NCI-H345 (cell line): ENCODE measurements around the gene TMEM120B.
A peak's percentile ranks its signal among the peaks of the same experiment; 100 is the strongest.
"Not testable (repeated sequence)": the region's sequence is repeated elsewhere in the genome, so short reads cannot be mapped to it uniquely, and the experiment has no call there.

ENCODE experiments used
- DNase-seq: peaks from one replicate; lab custom pipeline; 2025; lab: John Stamatoyannopoulos, UW

The TMEM120B gene

DNA sequence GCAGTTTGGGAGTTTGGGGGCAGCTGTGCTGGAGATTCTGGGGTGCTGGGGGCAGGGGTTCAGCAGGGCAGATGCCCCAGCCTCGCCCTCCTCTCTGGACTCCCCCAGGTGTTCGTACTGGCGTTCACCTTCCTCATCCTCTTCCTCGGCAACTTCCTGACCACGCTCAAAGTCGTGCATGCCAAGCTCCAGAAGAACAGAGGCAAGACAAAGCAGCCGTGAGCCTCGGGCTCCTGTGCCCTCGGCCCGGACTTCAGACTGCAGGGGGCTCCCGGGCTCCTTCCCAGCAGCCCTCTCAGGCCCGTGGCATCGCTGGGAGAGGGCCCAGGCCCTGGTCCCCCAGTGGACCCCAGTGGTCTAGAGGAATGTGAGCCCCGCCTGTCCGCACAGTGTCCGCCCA, 62.9 kb downstream of the TMEM120B start:
- no peak for DNase-seq

DNA sequence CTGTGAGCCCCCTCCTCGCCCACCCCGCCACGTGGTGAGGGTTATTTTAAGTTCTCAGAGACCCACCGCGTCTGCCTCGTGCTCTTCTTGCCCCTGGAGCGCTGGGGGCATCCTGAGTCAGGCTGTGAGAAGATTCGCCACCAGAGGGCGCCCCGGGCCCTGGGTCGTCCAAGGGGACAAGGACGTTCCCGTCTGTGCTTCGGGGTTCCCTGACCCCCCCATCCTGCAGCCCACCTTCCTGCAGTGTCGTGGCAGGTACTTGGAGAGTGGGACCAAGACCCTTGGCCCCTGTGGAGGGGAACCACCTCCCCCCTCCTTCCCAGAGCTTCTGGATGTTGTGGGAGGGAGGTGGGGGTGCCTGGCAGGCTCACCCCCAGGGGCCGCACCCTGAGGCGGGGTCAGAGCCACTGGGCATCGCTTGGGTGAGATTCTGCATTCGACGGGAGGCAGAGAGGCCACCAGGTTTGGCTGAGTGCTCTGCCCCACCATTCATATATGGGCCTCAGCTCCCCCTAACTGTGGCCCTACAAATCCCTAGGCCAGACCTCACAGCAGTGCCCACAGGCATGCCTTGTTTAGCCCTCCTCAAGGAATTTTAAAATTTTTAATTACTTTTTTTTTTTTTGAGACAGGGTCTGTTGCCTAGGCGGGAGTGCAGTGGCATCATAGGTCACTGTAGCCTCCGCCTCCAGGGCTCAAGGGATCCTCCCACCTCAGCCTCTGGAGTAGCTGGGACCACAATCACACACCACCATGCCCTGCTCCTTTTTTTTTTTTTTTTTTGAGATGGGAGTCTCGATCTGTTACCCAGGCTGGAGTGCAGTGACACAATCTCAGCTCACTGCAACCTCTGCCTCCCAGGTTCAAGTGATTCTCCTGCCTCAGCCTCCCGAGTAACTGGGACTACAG, 63.9 kb downstream of the TMEM120B start:
- peak; percentile 62 for DNase-seq

DNA sequence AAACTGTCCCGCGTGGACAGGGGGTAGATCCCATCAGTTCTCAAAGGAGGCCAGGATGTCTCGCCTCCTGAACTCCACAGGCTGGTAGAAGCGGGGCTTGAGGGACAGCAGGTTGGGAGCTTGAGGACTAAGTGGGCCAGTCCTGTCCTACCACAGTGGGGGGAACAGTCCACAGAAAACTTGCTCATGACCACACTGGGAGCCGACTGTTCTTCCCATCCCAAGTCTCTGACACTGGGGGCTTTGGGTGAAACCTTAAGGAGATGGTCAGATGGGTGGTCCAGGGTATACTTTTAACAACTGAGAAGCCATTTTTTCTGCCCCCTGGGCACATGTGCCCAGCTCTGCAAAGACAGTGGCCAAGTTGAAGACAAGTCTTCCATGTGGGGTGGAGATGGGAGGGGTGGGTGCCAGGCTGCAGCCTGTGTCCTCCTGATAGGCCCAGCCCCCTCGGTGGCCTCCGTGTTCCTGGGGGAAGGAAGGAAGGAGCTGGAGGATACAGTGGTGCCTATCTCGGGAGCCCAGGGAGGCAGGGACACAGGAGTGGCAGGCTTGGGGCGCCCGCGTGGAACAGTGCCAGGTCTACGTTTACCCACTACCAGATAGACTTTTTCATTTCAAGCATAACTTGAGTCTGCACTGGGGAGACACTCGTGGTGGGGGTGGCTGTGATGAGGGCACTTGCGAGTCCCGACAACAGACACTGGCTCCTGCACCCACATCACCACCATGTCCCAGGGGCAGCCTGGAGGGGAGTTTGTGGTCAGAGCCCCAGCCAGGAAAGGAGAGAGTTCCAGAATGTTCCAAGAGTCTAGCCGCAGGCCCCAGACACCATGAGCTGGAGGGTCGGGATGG, 66.2 kb downstream of the TMEM120B start:
- no peak for DNase-seq

DNA sequence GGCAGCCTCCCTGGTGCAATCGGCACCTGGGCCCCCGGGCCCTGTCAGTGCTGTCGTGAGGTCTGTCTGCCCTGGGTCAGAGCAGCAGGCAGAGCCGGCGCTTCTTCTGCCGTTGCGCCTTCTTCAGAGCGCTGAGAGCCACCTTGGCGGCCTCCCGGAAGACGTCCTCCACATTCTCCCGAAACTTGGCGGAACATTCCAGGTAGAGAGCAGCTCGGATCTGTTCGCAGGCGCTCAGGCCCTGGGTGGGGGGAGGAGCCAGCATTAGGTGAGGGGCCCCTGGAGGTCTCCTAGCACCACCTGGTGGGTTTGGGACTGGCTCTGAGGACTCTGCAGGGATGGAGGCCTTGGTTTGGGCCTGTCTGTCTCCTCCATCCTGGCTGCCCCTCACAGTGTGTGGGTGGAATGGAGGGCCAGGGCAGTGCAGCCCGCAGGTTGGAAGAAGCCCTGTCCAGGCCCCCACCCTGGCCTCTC, 66.9 kb downstream of the TMEM120B start:
- DNase-seq = no peak

DNA sequence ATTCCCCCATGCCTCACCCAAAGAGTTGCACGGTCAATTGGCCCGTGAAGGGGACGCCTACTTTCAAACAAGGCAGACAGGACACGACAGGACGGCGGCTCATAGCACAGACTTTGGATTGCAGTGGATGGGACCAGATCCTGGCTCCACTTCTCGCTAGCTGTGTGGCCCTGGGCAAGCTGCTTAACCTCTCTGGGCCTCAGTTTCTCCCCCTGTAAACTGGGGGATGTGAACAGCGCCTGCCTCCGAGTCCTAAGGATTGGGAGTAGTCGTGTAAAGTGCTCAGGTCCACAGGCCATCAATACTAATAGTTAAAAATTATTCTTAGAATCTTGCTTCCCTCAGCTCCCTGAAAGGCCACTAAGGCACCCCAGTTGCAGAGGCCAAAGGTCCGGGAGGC, 67.9 kb downstream of the TMEM120B start:
- no peak for DNase-seq

DNA sequence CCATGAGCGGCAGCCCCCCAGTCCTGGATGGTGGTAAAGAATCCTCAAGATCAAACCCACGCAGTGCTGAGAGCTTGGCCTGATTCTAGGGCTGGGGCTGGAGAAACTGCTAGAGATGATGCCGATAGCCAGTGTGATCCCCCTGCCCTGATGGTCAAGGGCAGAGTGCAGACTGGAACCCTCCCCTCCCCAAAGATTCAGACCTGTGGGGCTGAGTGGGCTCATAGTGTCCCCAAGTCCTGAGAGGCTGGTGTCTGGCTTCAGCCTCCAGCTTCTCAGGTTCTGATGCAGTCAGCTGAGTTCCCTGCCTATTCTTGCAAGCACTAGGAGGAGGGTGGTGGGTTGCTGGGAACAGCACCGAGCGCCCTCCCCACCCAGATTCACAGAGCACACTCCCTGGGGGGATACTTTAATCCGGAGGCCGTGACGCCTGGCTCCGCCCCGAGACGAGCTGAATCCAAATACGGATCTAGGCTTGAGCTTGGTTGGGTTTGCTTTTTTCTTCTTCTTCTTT, 69.0 kb downstream of the TMEM120B start:
- peak; percentile 40 for DNase-seq

DNA sequence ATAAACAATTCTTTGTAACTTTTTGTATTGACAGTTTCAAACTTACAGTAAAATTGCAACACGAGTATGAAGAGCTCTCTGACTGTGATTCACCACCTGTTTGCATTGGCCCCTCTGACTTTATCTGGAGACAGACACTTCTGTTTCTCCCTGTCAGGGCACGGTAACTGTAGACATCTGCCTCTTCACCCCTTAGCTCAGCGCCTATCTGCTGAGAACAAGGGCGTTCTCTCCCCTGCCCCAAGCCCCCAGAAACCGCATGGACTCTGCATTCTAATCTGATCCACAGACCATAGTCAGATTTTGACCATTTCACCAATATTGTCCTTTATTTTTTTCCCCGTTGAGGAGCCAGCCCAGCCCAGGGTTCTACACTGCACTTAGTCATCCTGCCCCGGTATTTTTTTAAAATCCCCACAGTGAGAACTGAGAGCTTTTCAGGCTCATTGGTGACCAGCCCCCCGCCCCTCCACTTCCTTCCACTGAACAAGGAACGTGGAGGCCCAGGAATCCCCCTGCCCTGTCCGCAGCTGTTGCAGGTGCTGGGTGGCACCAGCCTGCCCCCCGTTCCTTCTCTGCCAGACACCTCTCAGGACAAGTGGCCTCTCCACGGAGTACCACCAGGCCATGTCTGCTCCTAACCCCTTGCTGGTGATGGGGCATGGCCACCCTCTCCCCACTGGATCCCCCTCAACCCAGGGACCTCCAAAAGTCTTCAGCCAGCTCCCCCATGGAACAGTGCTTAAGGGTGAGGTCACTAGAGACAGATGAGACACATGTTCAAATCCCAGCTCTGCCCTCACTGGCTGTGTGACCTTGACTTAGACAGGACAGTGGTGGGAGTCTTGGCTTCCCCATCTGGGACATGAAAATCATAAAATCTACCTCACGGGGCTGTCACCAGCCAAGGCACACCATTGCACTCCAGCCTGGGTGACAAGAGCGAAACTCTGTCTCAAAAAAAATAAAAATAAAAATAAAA, 69.7 kb downstream of the TMEM120B start:
- peak; percentile 40 for DNase-seq

DNA sequence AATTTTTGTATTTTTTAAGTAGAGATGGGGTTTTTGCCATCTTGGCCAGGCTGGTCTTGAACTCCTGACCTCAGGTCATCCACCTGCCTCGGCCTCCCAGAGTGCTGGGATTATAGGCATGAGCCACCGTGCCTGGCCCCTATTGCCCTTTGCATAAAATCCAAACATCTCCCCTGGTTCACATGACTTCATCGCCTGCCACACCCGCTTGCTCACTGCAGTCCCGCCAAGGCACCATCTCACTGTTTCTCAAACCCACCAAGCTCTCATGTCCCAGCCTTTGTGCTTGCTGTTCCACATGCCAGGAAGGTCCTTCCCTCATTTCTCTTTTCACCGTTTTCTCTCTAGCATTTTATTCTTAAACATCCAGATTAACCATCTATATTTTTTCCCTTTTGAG, 71.2 kb downstream of the TMEM120B start:
- no peak for DNase-seq

DNA sequence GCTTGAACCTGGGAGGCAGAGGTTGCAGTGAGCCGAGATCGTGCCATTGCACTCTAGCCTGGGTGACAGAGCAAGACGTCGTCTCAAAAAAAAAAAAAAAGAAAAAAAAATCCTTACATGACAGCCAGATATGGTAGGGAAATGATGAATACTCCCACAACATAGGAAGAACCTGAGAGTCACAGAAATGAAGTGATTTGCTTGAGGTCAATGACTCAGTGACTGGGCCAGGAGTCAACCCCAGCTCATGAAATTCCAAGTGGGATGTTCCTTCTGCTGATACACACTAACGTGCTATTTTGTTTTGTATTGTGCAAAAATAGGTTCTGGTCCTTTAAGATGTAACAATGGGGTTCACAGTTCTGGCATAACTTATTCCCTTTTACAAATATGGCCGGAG, 71.9 kb downstream of the TMEM120B start:
- no peak for DNase-seq

DNA sequence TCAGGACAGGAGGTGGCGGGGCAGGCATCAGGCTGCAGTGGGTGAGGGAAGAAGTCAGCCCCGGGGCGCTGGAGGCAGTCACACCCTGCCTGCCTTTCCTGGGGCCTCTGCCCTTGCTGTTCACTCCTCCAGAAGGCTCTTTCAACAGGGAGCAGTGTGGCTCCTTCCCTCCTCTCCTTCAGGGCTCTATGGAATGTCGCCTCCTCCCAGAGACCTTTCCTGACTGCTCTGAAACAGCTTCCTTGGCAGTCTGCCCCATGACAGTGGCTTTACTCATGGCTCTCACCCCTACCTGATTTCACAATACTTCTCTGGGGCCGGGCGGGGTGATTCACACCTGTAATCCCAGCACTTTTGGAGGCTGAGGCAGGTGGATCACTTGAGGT, 73.9 kb downstream of the TMEM120B start:
- DNase-seq = no peak

DNA sequence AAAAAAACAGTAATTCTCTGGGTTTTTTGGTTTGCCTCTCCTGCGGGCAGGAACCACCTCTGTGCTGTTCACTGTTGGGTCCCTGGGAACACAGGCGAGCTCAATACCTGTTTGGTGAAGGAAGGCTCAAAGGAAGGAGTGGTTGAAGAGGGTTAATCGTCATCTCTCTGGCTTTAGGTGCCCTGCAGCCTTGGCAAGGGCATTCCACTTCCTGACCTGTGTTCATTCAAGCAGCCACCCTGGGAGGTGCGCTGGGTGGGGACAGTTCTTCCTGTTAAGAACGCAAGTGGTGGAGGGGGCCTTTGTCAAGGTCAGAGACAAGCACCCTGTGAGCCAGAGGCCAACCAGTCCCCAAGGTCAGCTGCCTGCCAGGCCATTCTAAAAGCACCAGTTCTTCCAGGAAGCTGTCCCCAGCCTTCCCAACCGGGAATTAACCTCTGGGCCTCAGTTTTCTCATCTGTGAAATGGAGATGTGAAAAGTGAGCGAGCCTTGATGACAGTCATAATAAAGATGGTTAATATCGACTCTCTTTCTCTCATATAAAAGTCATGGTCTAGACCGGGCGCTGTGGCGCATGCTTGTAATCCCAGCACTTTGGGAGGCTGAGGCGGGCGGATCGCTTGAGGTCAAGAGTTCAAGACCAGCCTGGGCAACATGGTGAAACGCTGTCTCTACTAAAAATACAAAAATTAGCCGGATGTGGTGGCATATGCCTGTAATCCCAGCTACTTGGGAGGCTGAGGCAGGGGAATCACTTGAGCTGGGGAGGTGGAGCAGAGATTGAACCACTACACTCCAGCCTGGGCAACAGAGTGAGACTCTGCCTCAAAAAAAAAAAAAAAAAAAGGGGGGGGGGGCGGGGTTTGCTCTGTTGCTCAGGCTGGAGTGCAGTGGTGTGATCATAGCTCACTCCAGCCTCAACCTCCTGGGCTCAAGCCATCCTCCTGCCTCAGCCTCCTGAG, 74.8 kb downstream of the TMEM120B start:
- no peak for DNase-seq

DNA sequence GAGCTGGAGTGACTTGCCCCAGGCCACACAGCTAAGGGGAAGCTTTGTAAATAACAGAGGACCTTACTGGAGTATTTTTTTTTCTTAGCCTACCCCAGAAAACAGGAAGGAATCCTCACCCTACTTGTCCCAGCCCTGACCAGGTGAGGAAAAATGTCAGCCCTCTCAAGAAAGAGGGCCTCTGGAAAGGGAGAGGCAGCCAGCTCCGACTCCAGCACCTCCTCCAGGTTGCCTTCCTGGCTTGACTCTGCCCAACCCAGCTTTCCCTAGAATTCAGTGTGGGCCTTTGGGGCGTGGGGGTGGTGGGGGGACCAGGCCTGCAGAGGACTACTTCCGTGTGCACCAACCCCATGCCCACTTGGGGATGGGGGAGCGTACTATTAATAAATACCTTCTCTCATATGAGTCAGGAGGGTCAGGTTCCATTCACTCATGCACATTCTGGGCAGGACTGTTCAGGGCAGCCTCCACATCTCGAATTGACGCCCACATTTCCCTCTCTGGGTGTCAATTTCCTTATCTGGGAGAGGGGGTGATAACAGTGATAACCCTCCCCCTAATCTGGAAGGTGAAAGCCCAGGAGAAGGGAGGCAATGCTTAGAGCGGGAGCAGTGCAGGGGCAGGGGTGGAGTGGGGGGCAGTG, 75.7 kb downstream of the TMEM120B start:
- no peak for DNase-seq

DNA sequence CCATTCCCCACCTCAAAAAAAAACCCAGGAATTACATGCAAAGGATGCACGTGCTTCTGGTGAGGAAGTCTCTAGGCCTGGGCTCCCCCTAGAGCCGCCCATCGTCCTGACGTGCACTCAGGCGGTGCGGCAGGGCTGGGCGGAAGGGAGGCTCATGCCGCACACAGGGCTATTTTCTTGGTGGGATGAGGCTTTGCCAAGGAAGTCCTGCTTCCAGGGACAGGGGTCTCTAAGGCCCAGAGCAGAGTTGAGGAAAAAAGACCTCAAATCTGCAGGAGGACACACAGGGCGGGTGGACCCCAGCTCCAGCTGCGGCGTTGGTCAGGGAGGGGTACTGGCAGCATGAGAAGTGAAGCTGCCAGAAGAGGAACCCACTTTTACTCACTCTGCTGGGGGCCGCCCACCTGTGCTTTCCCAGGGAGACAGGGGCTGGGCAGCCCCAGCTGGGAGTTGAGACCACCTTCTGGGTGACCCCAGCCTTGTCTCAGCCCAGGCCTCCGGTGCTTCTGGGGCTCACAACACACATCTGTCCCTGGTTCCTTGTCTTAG, 76.8 kb downstream of the TMEM120B start:
- DNase-seq = no peak

DNA sequence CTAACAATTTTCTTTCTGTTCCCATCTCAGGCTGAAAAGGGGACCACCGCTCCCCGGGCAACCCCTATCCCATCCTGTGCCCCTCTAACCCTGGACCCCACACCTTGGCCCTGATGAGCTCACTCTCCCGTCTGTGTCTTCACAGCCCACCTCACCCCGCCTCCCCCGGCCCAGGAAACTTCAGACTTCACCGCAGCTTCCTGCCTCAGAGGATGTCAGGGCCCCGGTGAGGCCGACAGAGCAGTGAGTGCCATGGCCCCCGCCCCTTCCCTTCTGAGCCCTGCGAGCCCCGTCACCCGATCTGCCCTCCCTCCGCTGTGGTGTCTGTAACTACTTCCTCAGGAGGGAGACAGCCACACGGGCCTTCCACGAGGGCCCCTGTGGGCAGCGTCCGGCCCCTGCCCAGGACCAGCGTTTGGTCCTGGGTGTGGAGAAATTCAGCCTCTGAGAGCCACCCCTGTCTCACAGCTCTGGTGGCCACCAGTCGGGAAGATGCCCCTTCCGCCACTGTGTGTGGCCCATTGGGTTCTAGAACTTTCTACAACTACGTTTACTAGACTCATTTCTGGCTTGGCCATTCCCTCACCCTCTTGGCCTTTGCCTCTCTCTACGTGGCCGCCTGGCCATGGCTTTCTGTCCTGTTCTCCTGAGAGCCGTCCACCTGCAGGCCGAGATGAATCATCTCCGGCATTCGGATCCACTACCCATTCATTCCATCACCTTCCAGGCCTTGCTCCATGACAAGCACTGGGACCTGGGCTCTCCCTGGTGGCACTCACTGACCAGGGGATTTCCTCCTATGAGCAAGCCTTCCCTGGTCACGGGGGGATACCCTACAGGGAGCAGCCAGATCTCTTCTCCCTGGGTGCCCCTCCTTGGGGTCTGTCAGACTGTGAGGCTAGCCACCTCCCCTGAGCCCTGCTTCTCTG, 77.5 kb downstream of the TMEM120B start:
- no peak for DNase-seq

DNA sequence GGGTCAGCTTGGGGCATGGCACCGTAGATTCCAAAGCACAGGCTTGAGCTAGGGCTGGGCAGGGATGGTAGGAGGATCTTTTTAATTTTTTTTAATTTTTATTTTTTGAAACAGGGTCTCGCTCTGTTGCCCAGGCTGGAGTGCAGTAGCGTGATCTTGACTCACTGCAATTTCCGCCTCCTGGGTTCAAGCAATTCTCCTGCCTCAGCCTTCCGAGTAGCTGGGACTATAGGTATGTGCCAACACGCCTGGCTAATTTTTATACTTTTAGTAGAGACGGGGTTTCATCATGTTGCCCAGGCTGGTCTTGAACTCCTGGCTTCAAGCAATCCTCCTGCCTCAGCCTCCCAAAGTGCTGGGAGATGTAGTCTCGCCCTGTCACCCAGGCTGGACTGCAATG, 78.2 kb downstream of the TMEM120B start:
- DNase-seq = not testable (repeated sequence)

DNA sequence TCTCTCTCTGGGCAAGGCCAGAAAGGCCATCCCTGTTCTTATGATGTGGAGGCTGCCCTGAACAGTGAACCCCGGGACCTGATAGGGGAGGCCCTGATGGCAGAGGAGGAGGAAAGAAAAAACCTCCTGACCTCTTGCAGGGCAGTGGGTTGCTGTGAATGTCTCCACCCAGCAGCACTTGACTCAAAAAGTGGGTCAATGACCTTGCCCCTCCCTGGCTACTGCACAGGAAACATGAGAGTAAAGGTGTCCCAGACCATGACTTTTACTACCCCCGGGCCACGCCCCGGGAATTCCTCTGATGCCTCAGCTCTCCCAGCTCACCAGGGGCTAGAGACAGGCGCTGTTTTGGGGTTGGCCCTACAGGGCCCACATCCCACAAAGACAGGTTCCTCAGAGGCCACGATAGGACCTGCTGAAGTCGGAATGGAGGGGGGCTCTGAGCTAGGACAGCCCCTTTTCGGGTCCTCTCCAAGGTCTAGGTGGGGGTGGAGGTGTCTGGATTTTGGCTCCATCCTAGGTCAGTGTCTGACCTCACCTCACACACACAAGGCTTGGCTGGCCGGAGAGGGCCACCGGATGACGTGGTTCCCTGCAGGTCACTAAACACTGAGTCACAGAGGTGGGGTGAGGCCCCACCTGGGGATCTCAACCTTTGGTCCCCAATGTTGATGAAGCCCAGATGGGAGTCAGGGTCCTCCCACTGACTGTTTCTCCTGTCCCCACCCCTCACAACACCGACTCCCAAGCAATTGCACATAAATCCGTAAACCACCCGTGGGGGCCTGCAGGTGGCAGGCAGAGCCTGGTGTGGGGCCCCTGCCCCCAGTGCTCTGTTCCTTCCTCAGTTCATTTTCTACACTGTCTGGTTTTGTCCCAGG, 79.4 kb downstream of the TMEM120B start:
- DNase-seq = no peak
